GM18870 (cell line): Measurements from ENCODE around the gene S100G.
"Not testable (repeated sequence)": the region's sequence is repeated elsewhere in the genome, so short reads cannot be mapped to it uniquely, and the experiment has no call there.

Experiments used
- ATAC-seq: cut with Tn5 transposase; IDR thresholded peaks from one replicate; pipeline ENCODE4 v1.9.1; 2021; ENCODE audit warnings: moderate library complexity; ENCODE audit not compliant: unreplicated experiment

Gene S100G, protein sequence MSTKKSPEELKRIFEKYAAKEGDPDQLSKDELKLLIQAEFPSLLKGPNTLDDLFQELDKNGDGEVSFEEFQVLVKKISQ

GRCh38 chrX:16649858-16650257, at the start of gene S100G:
Gene S100G (plus strand): TSS chrX:16650158. CDS start chrX:16651007, 849 bp downstream.
- ATAC-seq, result no peak

- no peak for ATAC-seq
Measured at GRCh38 chrX:16601885-16602284, 48.1 kb upstream of the S100G start.

GRCh38 chrX:16603235-16603634, 46.7 kb upstream of the S100G start:
- ATAC-seq, result not testable (repeated sequence)

DNA sequence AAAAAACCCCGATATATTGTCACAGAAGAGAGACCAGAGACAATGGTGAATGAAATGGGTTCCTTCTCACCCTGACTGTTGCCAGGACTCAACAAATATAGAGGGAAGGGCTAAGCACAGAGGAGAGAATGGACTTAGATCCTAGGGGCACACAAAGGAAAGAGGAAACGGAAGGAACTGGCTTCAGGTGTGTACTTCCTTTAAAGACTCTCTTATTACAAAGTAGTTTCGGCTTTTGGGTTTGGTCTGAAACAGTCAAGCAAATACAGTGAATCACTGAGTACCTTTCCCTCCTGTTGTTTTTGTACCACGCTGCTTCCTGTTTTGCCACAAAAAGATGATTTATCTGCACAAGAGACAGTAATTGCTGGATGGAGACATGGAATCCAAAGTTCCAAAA, 46.1 kb upstream of the S100G start:
- ATAC-seq, result no peak

GRCh38 chrX:16604337-16604736, 45.6 kb upstream of the S100G start:
- no peak for ATAC-seq

- no peak for ATAC-seq
Measured at GRCh38 chrX:16606142-16606720, 43.7 kb upstream of the S100G start.

GRCh38 chrX:16610121-16610621, 39.8 kb upstream of the S100G start:
- no peak for ATAC-seq

DNA sequence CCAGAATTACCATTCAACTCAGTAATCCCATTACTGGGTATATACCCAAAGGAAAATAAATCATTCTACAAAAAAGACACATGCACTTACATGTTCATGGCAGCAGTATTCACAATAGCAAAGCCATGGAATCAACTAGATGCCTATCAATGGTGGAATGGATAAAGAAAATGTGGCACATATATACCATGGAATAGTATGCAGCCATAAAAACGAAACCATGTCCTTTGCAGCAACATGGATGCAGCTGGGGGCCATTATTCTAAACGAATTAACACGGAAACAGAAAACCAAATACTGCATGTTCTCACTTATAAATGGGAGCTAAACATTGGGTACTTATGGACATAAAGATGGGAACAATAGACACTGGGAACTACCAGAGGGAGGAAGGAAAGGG, 39.3 kb upstream of the S100G start:
- not testable (repeated sequence) for ATAC-seq

GRCh38 chrX:16612257-16612897, 37.6 kb upstream of the S100G start:
- no peak for ATAC-seq

DNA sequence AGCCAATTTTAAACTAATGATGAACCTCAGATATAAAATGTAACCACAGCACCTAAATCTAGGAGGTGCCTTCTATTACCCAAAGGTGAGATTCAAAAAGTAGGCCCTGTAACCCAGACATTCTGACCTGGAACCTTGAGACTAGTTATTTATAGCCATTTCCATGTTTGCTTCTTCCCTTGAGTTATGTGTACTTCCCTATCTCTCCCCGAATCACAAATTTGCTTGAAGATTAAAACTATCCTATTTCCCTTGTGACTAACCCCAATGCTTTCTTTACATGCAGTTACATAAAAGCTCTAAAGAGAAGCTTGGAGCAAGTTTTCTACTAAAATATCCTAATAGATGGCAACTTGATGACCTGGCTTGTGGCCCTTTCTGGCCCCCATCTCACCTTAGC, 32.6 kb upstream of the S100G start:
- no peak for ATAC-seq

DNA sequence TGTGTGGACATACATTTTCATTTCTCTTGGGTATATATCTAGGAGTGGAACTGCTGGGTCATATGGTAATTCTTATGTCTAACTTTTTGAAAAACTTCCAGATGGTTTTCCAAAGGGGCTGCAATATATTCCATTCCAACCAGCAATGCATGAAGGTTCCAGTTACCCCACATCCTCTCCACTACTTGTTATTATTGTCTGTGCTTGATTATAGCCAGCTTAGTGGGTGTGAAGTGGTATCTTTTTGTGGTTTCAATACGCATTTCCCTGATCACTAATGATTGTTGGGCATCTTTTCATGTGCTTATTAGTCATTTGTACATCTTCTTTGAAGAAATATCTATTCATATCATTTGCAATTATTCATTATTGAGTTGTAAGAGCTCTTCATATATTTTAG, 31.5 kb upstream of the S100G start:
- ATAC-seq, result no peak

DNA sequence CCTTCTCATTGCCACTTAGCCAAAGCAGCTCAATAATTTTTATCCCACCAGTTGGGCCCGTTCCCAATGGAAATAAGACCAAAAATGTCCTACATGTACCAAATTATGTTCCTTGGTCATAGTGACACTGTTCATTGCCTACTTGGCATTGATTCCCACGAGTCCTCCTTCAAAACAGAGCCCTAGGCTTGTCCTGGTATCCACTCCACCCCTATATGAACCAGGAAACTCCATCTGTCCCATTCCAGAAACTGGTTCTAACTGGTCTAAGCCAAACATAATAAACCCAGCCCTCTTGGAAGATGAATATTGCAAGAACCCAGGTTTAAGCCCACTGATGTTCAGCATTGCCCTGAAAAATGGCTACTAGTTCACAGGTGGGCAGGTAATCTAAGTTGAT, 30.9 kb upstream of the S100G start:
- no peak for ATAC-seq

DNA sequence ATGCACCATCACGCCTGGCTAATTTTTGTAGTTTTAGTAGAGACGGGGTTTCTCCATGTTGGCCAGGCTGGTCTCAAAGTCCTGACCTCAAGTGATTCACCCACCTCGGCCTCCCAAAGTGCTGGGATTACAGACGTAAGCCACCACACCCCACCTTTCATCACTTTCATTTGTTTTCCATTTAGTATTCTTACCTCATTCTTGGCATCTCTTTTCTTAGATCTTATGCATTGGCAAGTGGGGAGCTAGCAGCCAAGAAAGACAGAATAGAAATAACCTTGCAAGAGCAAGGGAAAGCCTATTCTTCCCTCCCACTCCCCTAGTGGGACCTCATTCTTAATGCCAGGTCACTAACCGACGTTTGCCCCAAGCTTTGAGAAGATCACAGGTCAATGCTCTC, 21.4 kb upstream of the S100G start:
- not testable (repeated sequence) for ATAC-seq

- no peak for ATAC-seq
Measured at GRCh38 chrX:16628946-16629595, 20.9 kb upstream of the S100G start.

DNA sequence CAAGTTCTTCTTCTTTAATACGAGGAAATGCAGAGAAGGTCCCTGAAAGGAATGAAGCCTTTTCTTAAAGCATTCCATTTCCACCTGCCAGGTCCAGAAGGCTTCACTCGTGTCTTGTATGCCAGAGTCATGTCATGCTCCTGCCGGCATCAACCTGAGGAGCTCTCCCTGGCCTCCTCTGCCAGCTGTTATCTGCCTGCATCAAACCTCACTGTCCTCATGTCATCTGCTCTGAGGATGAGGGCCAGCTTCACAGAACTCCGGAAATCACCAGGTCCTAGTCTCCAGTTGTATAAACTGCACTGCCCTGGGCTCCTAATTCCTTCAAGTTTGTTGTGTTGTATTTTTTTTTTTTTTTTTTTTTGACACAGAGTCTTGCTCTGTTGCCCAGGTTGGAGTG, 20.0 kb upstream of the S100G start:
- no peak for ATAC-seq

- ATAC-seq, result no peak
Measured at GRCh38 chrX:16633754-16634153, 16.2 kb upstream of the S100G start.

- no peak for ATAC-seq
Measured at GRCh38 chrX:16635040-16635439, 14.9 kb upstream of the S100G start.

DNA sequence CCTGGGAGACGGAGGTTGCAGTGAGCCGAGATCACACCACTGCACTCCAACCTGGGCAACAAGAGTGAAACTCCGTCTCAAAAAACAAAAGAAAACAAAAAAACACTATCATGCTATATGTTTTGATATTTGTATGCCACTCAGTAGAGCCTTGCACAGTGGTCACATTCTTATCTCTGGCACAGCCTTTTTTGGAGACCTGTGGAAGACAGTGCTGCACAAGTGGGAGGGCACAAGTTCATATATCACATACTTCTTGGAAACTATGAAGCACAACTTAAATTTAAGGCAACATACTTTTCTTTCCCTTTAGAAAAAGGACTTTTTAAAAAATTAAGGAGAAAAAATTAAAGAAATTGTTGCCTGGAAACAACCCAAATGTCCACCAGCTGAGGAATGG, 14.4 kb upstream of the S100G start:
- ATAC-seq, result no peak

GRCh38 chrX:16638533-16638932, 11.4 kb upstream of the S100G start:
- ATAC-seq, result no peak

DNA sequence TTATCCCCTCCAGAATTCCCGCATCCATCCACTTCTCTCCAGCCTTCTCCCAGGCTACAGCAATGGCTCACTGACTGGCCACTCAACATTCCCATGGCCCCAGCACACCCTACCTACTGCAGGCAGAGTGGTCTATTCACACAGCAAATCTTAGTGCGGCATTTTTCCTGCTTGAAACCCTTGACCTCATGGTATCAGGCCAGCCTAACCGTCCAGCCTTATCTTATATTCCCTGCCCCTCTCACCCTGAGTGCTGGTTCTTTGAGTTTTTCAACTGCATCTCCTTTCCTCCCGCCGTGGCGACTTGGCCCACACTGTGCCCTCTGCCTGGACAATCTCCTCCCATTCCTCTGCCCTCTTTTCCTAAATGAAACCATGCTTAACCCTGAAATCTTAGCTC, 10.0 kb upstream of the S100G start:
- ATAC-seq, result no peak

DNA sequence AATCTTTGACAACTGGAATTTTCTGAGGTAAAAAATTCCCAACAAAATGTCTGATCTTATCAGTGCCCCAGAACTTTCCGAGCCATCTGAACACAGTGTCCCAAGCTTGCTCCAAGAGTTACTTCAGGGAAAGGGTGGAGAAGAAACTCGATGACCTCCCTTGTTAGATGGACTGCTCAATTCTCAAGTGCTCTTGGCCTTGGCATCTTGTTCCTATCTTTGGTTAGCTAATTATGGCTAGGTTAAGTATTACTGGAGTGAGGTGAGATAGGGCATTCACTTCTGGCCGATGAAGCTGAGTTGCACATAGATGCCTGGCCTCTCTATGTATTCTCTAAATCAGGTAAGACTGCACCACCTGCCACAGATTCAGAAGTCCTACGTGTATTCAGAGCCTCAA, 9.1 kb upstream of the S100G start:
- ATAC-seq, result no peak

- no peak for ATAC-seq
Measured at GRCh38 chrX:16643176-16643575, 6.8 kb upstream of the S100G start.
